SU-DHL-6 (cell line): ENCODE measurements around the gene C3orf62.

ENCODE experiments used
- H2AFZ ChIP-seq: fragments of 200-600 bp; sonication (generic); 2 replicates; pipeline ENCODE4 v1.6.1; 2014; ENCODE audit warnings: low read depth, mild to moderate bottlenecking, moderate library complexity, mixed read lengths, antibody characterized with exemption, low read length; ENCODE audit not compliant: severe bottlenecking
- H3F3A ChIP-seq: fragments of 200-600 bp; shearing (Covaris generic); 2 replicates; pipeline ENCODE4 v1.6.0; 2016; ENCODE audit warnings: antibody characterized with exemption, mild to moderate bottlenecking; ENCODE audit not compliant: insufficient read depth
- H3K27ac ChIP-seq: fragments of 200-600 bp; sonication (generic); 2 replicates; pipeline ENCODE4 v1.5.1; 2016; ENCODE audit warnings: low read depth, mild to moderate bottlenecking, low read length, moderate library complexity, mixed read lengths
- H3K27me3 ChIP-seq: fragments of 200-600 bp; sonication (generic), shearing (Covaris generic); 2 replicates; pipeline ENCODE4 v1.6.0; 2014; ENCODE audit warnings: mild to moderate bottlenecking, low read length
- H3K36me3 ChIP-seq: fragments of 200-600 bp; sonication (generic); 2 replicates; pipeline ENCODE4 v1.6.1; 2014; ENCODE audit warnings: mild to moderate bottlenecking, low read length, mixed read lengths
- H3K4me2 ChIP-seq: fragments of 300-600, 200-600 bp; shearing (Covaris generic), sonication (generic); 2 replicates; pipeline ENCODE4 v1.6.0; 2014; ENCODE audit warnings: low read length, low read depth, mild to moderate bottlenecking; ENCODE audit not compliant: poor library complexity, severe bottlenecking
- H3K4me3 ChIP-seq: fragments of 200-600 bp; sonication (generic); 2 replicates; pipeline ENCODE4 v1.5.1; 2014; ENCODE audit warnings: antibody characterized with exemption, low read length, mild to moderate bottlenecking, mixed read lengths; ENCODE audit not compliant: insufficient read depth, poor library complexity, severe bottlenecking
- H3K79me2 ChIP-seq: fragments of 200-600 bp; sonication (generic); 2 replicates; pipeline ENCODE4 v1.6.1; 2014; ENCODE audit warnings: mild to moderate bottlenecking, low read length, moderate library complexity; ENCODE audit not compliant: insufficient read depth
- H3K9ac ChIP-seq: fragments of 200-600 bp; sonication (generic); 2 replicates; pipeline ENCODE4 v1.7.0; 2014; ENCODE audit warnings: mild to moderate bottlenecking, low read length
- H3K9me2 ChIP-seq: fragments of 200-600 bp; sonication (generic); replicated peaks from 2 replicates; pipeline ENCODE4 v1.6.1; 2014; ENCODE audit warnings: low read length; ENCODE audit not compliant: insufficient read depth
- H3K9me3 ChIP-seq: fragments of 200-600 bp; sonication (generic); 2 replicates; pipeline ENCODE4 v1.6.1; 2014; ENCODE audit warnings: low read length, mixed read lengths; ENCODE audit not compliant: insufficient read depth
- H4K20me1 ChIP-seq: fragments of 200-600 bp; sonication (generic); 2 replicates; pipeline ENCODE4 v1.6.1; 2014; ENCODE audit warnings: low read depth, mild to moderate bottlenecking, antibody characterized with exemption, low read length, moderate library complexity, mixed read lengths
- EZH2phosphoT487 ChIP-seq: fragments of 200-600 bp; sonication (generic), shearing (Covaris generic); conservative IDR thresholded peaks from 2 replicates; pipeline ENCODE4 v1.6.1; 2018; ENCODE audit warnings: mild to moderate bottlenecking, antibody characterized with exemption, low read length, moderate library complexity, mixed read lengths
- TF ChIP-seq, protein P1 (sequence below): fragments of 200-600 bp; sonication (generic); IDR thresholded peaks from one replicate; pipeline ENCODE4 v1.5.1; 2017; ENCODE audit warnings: antibody characterized with exemption, mild to moderate bottlenecking, low read length, moderate library complexity; ENCODE audit not compliant: insufficient read depth, poor library complexity, severe bottlenecking

C3orf62 gene

DNA sequence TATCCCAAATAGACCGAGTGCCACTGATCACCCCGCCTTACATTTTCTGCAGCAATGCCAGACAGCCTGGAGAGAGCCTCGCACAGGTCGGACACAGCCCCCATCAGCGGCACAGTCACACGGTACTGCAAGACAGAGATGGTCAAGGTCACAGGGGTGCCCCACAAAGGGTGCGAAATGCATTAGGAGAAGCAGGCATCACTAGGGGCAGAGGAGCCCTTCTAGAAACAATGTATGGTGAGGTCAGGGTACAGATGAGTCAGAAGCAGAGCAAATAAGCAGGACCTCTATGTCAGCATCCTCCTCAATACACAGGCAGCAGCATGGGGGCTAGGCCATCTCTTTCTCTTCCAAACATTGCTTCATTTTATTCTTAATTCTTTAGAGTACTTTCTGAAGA lies 21.5 kb upstream of the C3orf62 start:
- Histone ChIP-seq H3K9ac (no peak overlapping the region), H3K27ac (no peak overlapping the region), H3K4me3 (no peak overlapping the region), H3K4me2 (no peak overlapping the region), H3F3A (no peaks in the 10 kb centered on the region), H4K20me1 (no peaks in the 10 kb centered on the region), H3K27me3 (no peaks in the 10 kb centered on the region), H3K36me3 (peaks cover 7% of the 10 kb centered on the region; the same call in 1 of the 2 replicates), H3K9me2 (no peaks in the 10 kb centered on the region), H2AFZ (no peak overlapping the region), H3K79me2 (no peaks in the 10 kb centered on the region), H3K9me3 (no peaks in the 10 kb centered on the region)
- TF ChIP-seq, protein P1, sequence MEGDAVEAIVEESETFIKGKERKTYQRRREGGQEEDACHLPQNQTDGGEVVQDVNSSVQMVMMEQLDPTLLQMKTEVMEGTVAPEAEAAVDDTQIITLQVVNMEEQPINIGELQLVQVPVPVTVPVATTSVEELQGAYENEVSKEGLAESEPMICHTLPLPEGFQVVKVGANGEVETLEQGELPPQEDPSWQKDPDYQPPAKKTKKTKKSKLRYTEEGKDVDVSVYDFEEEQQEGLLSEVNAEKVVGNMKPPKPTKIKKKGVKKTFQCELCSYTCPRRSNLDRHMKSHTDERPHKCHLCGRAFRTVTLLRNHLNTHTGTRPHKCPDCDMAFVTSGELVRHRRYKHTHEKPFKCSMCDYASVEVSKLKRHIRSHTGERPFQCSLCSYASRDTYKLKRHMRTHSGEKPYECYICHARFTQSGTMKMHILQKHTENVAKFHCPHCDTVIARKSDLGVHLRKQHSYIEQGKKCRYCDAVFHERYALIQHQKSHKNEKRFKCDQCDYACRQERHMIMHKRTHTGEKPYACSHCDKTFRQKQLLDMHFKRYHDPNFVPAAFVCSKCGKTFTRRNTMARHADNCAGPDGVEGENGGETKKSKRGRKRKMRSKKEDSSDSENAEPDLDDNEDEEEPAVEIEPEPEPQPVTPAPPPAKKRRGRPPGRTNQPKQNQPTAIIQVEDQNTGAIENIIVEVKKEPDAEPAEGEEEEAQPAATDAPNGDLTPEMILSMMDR, result no peak
- TF ChIP-seq EZH2phosphoT487, result no peak

DNA sequence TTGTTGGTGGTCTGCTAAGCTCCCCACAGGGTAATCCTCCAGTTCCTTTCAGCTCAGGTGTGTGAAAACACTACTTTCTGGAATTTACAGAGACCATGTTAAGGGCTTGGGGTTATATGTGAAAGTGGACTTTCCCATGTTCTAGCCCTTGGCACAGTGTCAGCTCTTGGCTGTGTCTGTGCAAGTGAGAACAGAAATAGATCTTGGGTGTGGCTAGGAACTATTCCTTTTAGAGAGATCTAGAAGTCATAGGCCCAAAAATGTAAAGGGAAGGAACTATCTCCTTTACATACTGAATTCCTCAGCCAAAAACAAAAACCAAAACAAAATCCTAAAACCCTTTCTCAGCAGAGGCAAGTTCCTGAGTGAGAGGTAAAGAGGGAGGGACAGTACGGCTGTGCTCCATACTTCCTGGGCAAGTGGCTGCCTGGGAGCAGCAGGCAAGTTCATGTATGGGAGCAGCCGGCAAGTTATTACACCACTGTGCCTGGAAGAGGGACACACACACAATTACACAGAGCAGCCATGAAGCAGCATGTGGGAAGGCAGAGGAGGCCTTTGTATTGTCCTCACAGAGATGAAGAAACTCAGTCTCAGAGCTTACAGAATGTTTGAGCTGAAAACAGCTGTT lies 19.9 kb upstream of the C3orf62 start:
- Histone ChIP-seq H3K27ac (no peak overlapping the region), H3K27me3 (no peaks in the 10 kb centered on the region), H3K79me2 (no peaks in the 10 kb centered on the region), H3F3A (no peaks in the 10 kb centered on the region), H3K9ac (no peak overlapping the region), H4K20me1 (no peaks in the 10 kb centered on the region), H2AFZ (no peak overlapping the region), H3K4me3 (no peak overlapping the region), H3K9me3 (no peaks in the 10 kb centered on the region), H3K4me2 (no peak overlapping the region), H3K36me3 (peaks cover 12% of the 10 kb centered on the region; the same call in 1 of the 2 replicates), H3K9me2 (no peaks in the 10 kb centered on the region)
- no peak for TF ChIP-seq EZH2phosphoT487
- TF ChIP-seq, protein P1, result no peak

DNA sequence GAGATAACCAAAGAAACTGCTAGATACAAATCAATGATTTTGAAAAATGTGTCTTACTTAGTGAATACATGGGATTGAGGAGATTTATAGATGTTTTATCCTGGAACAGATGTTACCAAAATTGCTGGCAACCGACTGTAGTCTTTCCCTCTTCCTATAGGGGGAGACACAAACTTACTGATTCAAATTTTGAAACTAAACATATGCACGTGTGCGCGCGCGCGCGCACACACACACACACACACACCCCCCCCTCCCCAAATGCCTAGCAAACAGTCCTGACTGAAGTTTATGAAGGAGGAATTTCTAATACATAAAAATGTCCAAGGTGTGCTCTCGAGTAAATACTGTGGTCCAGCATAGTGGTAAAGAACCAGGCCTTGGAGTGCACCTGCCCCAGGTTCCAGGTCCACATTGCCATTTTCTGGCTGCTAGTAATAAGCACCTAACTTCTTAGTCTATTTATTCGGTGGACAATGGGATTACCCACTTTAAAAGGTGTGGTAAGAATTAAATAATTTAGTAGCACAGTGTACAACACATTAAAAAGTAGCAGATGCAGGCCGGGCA lies 18.5 kb upstream of the C3orf62 start:
- no peaks in the 10 kb centered on the region for H3F3A ChIP-seq
- H3K9ac ChIP-seq, result no peak overlapping the region
- no peaks in the 10 kb centered on the region for H3K27me3 ChIP-seq
- H3K79me2 ChIP-seq, result no peaks in the 10 kb centered on the region
- no peaks in the 10 kb centered on the region for H4K20me1 ChIP-seq
- H3K27ac ChIP-seq, result no peak overlapping the region
- no peaks in the 10 kb centered on the region for H3K9me3 ChIP-seq
- H2AFZ ChIP-seq, result no peak overlapping the region
- TF ChIP-seq, protein P1, result peak; percentile 42
- TF ChIP-seq EZH2phosphoT487, result no peak
- no peaks in the 10 kb centered on the region for H3K9me2 ChIP-seq
- no peak overlapping the region for H3K4me3 ChIP-seq
- no peak overlapping the region for H3K4me2 ChIP-seq
- peaks cover 12% of the 10 kb centered on the region; the same call in 1 of the 2 replicates for H3K36me3 ChIP-seq
